ENCODE data around the gene STRIP2. TPM values are rescaled to one million over a fixed set of nuclear protein-coding genes. Genes with fewer than 3 reads are reported as not detected.

The STRIP2 gene
- total RNA-seq, 2 experiments from 2014 or later: 2.1 to 4.3 TPM

DNA sequence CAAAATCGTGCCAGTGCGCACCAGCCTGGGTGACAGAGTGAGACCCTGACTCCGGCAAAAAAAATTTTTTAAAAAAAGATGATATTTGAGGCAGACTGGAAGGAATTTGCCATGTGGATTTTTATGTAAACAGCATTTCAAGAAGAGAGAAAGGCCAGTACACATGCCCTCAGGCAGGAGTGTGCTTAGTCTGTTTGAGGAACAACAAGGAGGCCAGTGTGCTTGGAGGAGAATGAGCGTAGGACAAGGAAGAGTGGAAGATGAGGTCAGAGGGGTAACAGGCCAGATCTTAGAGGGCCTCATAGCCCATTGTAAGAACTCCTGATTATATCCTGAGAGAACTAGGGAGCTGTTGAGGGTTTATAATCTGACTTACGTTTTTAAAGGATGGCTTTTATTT, 17.2 kb upstream of the STRIP2 start:
- CTCF ChIA-PET (ENCODE audit: unreplicated experiment): no interaction called here
- no peak for DNase-seq (ENCODE audit: low spot score)
- no peak overlapping the region for H3K4me2 ChIP-seq (ENCODE audit: low read length)
- no peaks in the 10 kb centered on the region for H4K20me1 ChIP-seq (ENCODE audit: insufficient read depth, low read length)
- H3K9me2 ChIP-seq (ENCODE audit: insufficient read depth, low read length): no peaks in the 10 kb centered on the region
- no peaks in the 10 kb centered on the region for H3K36me3 ChIP-seq (ENCODE audit: insufficient read depth, low read length)
- H3K4me3 ChIP-seq (ENCODE audit: low read depth, low read length, poor library complexity, severe bottlenecking): no peak overlapping the region
- BruUV-seq (replicated peaks): no TSS peak
- no peaks in the 10 kb centered on the region for H3K4me1 ChIP-seq (ENCODE audit: insufficient read depth, low read length, poor library complexity, severe bottlenecking)
- POLR2A ChIA-PET: interaction anchor here (0.6 to 0.7 kb wide), 2 partner anchors 129 to 241 kb away, joined by 3 read pairs; no protein-coding TSS in a partner anchor
- TF ChIP-seq, protein P1, sequence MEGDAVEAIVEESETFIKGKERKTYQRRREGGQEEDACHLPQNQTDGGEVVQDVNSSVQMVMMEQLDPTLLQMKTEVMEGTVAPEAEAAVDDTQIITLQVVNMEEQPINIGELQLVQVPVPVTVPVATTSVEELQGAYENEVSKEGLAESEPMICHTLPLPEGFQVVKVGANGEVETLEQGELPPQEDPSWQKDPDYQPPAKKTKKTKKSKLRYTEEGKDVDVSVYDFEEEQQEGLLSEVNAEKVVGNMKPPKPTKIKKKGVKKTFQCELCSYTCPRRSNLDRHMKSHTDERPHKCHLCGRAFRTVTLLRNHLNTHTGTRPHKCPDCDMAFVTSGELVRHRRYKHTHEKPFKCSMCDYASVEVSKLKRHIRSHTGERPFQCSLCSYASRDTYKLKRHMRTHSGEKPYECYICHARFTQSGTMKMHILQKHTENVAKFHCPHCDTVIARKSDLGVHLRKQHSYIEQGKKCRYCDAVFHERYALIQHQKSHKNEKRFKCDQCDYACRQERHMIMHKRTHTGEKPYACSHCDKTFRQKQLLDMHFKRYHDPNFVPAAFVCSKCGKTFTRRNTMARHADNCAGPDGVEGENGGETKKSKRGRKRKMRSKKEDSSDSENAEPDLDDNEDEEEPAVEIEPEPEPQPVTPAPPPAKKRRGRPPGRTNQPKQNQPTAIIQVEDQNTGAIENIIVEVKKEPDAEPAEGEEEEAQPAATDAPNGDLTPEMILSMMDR (conservative IDR thresholded peaks at IDR 0.05; ENCODE audit: low read length): no peak
- TF ChIP-seq EZH2phosphoT487 (IDR thresholded peaks at IDR 0.05; ENCODE audit: borderline replicate concordance, low read depth, low read length): no peak
- no peak overlapping the region for H2AFZ ChIP-seq (ENCODE audit: low read length)
- H3K27ac ChIP-seq (ENCODE audit: low read depth, low read length, poor library complexity, severe bottlenecking): no peak overlapping the region
- intact Hi-C loops (cut with micrococcal nuclease; ENCODE audit: unreplicated experiment): no loop called here
- no peaks in the 10 kb centered on the region for H3K9me3 ChIP-seq (ENCODE audit: low read length)
- H3K79me2 ChIP-seq (ENCODE audit: insufficient read depth, low read depth, low read length): no peaks in the 10 kb centered on the region

DNA sequence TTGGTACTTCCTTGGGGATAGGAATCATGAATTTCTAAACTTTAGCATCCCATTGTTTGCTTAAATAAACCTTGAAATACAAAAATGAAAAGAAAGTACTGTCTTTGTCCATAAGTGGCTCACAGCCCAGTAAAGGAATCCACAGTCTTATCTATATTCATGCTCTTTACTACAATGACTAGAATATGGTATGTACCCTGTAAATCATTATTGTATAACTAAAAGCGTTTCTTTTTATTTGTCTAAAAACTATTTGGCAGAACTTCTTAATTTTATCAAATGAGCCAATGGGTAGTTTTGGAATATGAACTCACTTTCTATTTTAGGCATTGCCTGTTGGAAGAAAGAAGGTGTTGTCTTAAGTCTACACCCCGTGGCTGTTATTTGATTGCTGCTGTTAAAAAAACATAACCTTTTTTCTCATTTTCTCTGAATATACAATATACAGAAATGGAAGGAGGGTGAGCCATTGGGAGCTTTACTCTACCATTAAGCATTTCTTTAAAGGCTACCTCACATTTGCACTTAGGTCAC, 12.4 kb upstream of the STRIP2 start:
- Histone ChIP-seq H3K4me3 (ENCODE audit: low read depth, low read length, poor library complexity, severe bottlenecking) (no peak overlapping the region), H3K79me2 (ENCODE audit: insufficient read depth, low read depth, low read length) (no peaks in the 10 kb centered on the region), H4K20me1 (ENCODE audit: insufficient read depth, low read length) (no peaks in the 10 kb centered on the region), H3K9me2 (ENCODE audit: insufficient read depth, low read length) (no peaks in the 10 kb centered on the region), H3K4me2 (ENCODE audit: low read length) (no peak overlapping the region), H3K36me3 (ENCODE audit: insufficient read depth, low read length) (no peaks in the 10 kb centered on the region), H3K4me1 (ENCODE audit: insufficient read depth, low read length, poor library complexity, severe bottlenecking) (no peaks in the 10 kb centered on the region), H3K27ac (ENCODE audit: low read depth, low read length, poor library complexity, severe bottlenecking) (no peak overlapping the region), H2AFZ (ENCODE audit: low read length) (no peak overlapping the region), H3K9me3 (ENCODE audit: low read length) (no peaks in the 10 kb centered on the region)
- DNase-seq (ENCODE audit: low spot score): no peak
- no peak for TF ChIP-seq EZH2phosphoT487 (IDR thresholded peaks at IDR 0.05; ENCODE audit: borderline replicate concordance, low read depth, low read length)
- TF ChIP-seq, protein P1 (conservative IDR thresholded peaks at IDR 0.05; ENCODE audit: low read length): no peak
- intact Hi-C loops (cut with micrococcal nuclease; ENCODE audit: unreplicated experiment): no loop called here
- POLR2A ChIA-PET: interaction anchor here (0.6 kb wide), 1 partner anchor 125 kb away, joined by 3 read pairs; no protein-coding TSS in a partner anchor
- CTCF ChIA-PET (ENCODE audit: unreplicated experiment): no interaction called here
- BruUV-seq (replicated peaks): no TSS peak

DNA sequence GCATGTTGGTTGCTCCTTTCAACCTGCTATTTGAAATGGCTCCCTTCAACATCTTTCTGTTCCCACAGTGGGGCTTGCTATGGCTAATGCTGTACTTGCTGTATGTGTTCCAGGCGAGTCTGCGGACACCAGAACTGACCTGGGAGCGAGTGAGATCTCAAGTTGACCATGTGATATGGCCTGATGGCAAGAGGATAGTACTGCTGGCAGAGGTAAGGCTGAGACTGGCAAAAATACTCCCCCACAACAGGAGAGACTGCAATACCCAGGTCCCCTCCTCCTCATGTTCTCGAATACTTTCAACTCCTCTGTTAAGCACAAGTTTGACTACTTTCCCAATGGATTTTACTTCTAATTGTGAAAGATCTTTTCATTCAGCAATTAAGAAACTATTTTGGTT, 11.5 kb upstream of the STRIP2 start:
- intact Hi-C loops (cut with micrococcal nuclease; ENCODE audit: unreplicated experiment): no loop called here
- no TSS peak for BruUV-seq (replicated peaks)

More for the DNA sequence above, 11.5 kb upstream of the STRIP2 start:
- no peaks in the 10 kb centered on the region for H3K9me3 ChIP-seq (ENCODE audit: low read length)
- H3K27ac ChIP-seq (ENCODE audit: low read depth, low read length, poor library complexity, severe bottlenecking): no peak overlapping the region
- no peak overlapping the region for H2AFZ ChIP-seq (ENCODE audit: low read length)
- POLR2A ChIA-PET: interaction anchor here (1.5 kb wide), 1 partner anchor 11 kb away, joined by 3 read pairs; the partner anchor contains the start of gene STRIP2
- CTCF ChIA-PET (ENCODE audit: unreplicated experiment): no interaction called here
- H3K36me3 ChIP-seq (ENCODE audit: insufficient read depth, low read length): no peaks in the 10 kb centered on the region
- no peak overlapping the region for H3K4me2 ChIP-seq (ENCODE audit: low read length)
- no peaks in the 10 kb centered on the region for H3K4me1 ChIP-seq (ENCODE audit: insufficient read depth, low read length, poor library complexity, severe bottlenecking)
- no peak for DNase-seq (ENCODE audit: low spot score)
- TF ChIP-seq EZH2phosphoT487 (IDR thresholded peaks at IDR 0.05; ENCODE audit: borderline replicate concordance, low read depth, low read length): no peak
- TF ChIP-seq, protein P1 (conservative IDR thresholded peaks at IDR 0.05; ENCODE audit: low read length): no peak
- H3K79me2 ChIP-seq (ENCODE audit: insufficient read depth, low read depth, low read length): no peaks in the 10 kb centered on the region
- H4K20me1 ChIP-seq (ENCODE audit: insufficient read depth, low read length): no peaks in the 10 kb centered on the region
- no peak overlapping the region for H3K4me3 ChIP-seq (ENCODE audit: low read depth, low read length, poor library complexity, severe bottlenecking)
- no peaks in the 10 kb centered on the region for H3K9me2 ChIP-seq (ENCODE audit: insufficient read depth, low read length)

All from OCI-LY7 (cell line).